ENCODE measurements around the gene CDK10. TPM values are rescaled to one million over a fixed set of nuclear protein-coding genes. Genes with fewer than 3 reads are reported as not detected.

Gene CDK10
- polyA plus RNA-seq, 1 donor from 2014 or later = 126 TPM

GRCh38 chr16:89711601-89712273 lies 25.2 kb downstream of the CDK10 start:
- no peaks in the 10 kb centered on the region for H3K36me3 ChIP-seq (ENCODE audit: insufficient read depth, low read length)
- TF ChIP-seq TAF1 (IDR thresholded peaks at IDR 0.05; ENCODE audit: low read depth) (no peak), EP300 (conservative IDR thresholded peaks at IDR 0.05; ENCODE audit: poor library complexity, severe bottlenecking) (no peak), EZH2 (IDR thresholded peaks at IDR 0.05; ENCODE audit: borderline replicate concordance, insufficient read depth, low read length, poor library complexity, severe bottlenecking) (no peak), MXI1 (conservative IDR thresholded peaks at IDR 0.05; ENCODE audit: poor library complexity, severe bottlenecking) (no peak), SMC3 (conservative IDR thresholded peaks at IDR 0.05; ENCODE audit: poor library complexity) (no peak), RAD21 (conservative IDR thresholded peaks at IDR 0.05) (no peak), POLR2AphosphoS5 (IDR thresholded peaks at IDR 0.05) (no peak), REST (IDR thresholded peaks at IDR 0.05; ENCODE audit: borderline replicate concordance) (no peak)
- TF ChIP-seq, protein P1, sequence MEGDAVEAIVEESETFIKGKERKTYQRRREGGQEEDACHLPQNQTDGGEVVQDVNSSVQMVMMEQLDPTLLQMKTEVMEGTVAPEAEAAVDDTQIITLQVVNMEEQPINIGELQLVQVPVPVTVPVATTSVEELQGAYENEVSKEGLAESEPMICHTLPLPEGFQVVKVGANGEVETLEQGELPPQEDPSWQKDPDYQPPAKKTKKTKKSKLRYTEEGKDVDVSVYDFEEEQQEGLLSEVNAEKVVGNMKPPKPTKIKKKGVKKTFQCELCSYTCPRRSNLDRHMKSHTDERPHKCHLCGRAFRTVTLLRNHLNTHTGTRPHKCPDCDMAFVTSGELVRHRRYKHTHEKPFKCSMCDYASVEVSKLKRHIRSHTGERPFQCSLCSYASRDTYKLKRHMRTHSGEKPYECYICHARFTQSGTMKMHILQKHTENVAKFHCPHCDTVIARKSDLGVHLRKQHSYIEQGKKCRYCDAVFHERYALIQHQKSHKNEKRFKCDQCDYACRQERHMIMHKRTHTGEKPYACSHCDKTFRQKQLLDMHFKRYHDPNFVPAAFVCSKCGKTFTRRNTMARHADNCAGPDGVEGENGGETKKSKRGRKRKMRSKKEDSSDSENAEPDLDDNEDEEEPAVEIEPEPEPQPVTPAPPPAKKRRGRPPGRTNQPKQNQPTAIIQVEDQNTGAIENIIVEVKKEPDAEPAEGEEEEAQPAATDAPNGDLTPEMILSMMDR (IDR thresholded peaks at IDR 0.05; ENCODE audit: poor library complexity, severe bottlenecking) = no peak
- no peaks in the 10 kb centered on the region for H4K20me1 ChIP-seq (ENCODE audit: insufficient read depth)
- H3F3A ChIP-seq (ENCODE audit: insufficient read depth, low read length, poor library complexity, severe bottlenecking) = no peaks in the 10 kb centered on the region
- no peak overlapping the region for H3K4me2 ChIP-seq (ENCODE audit: low read length)
- no peak overlapping the region for H3K4me3 ChIP-seq (ENCODE audit: low read length)
- H3K9ac ChIP-seq (ENCODE audit: low read length) = no peak overlapping the region
- no peaks in the 10 kb centered on the region for H3K9me3 ChIP-seq (ENCODE audit: low read length)
- no peaks in the 10 kb centered on the region for H3K9me2 ChIP-seq (ENCODE audit: insufficient read depth, low read length)
- H3K27me3 ChIP-seq (ENCODE audit: insufficient read depth, low read depth, low read length) = no peaks in the 10 kb centered on the region
- H3K79me2 ChIP-seq (replicated peaks; ENCODE audit: insufficient read depth, low read length) = no peaks in the 10 kb centered on the region
- no peak overlapping the region for H2AFZ ChIP-seq (ENCODE audit: low read depth, low read length)
- H3K27ac ChIP-seq (ENCODE audit: low read length) = no peak overlapping the region

- Histone ChIP-seq H3K79me2 (replicated peaks; ENCODE audit: insufficient read depth, low read length) (no peaks in the 10 kb centered on the region), H2AFZ (ENCODE audit: low read depth, low read length) (no peak overlapping the region), H4K20me1 (ENCODE audit: insufficient read depth) (no peaks in the 10 kb centered on the region), H3K4me3 (ENCODE audit: low read length) (no peak overlapping the region), H3K9me2 (ENCODE audit: insufficient read depth, low read length) (no peaks in the 10 kb centered on the region), H3K9ac (ENCODE audit: low read length) (no peak overlapping the region), H3K36me3 (ENCODE audit: insufficient read depth, low read length) (no peaks in the 10 kb centered on the region), H3K27ac (ENCODE audit: low read length) (no peak overlapping the region), H3F3A (ENCODE audit: insufficient read depth, low read length, poor library complexity, severe bottlenecking) (no peaks in the 10 kb centered on the region), H3K27me3 (ENCODE audit: insufficient read depth, low read depth, low read length) (no peaks in the 10 kb centered on the region), H3K4me2 (ENCODE audit: low read length) (no peak overlapping the region), H3K9me3 (ENCODE audit: low read length) (no peaks in the 10 kb centered on the region)
- TF ChIP-seq RAD21 (conservative IDR thresholded peaks at IDR 0.05) (no peak), EZH2 (IDR thresholded peaks at IDR 0.05; ENCODE audit: borderline replicate concordance, insufficient read depth, low read length, poor library complexity, severe bottlenecking) (no peak), MXI1 (conservative IDR thresholded peaks at IDR 0.05; ENCODE audit: poor library complexity, severe bottlenecking) (no peak), POLR2AphosphoS5 (IDR thresholded peaks at IDR 0.05) (no peak), TAF1 (IDR thresholded peaks at IDR 0.05; ENCODE audit: low read depth) (no peak), REST (IDR thresholded peaks at IDR 0.05; ENCODE audit: borderline replicate concordance) (no peak), SMC3 (conservative IDR thresholded peaks at IDR 0.05; ENCODE audit: poor library complexity) (no peak), EP300 (conservative IDR thresholded peaks at IDR 0.05; ENCODE audit: poor library complexity, severe bottlenecking) (no peak)
- TF ChIP-seq, protein P1 (IDR thresholded peaks at IDR 0.05; ENCODE audit: poor library complexity, severe bottlenecking) = no peak
Observed at GRCh38 chr16:89712274-89712781, 25.8 kb downstream of the CDK10 start.

Data from neural cell (in vitro differentiated cells).